Muscle of leg (tissue), 11 donors: ENCODE results near the gene TES. TPM values are rescaled to one million over a fixed set of nuclear protein-coding genes. Genes with fewer than 3 reads are reported as not detected.
A peak's percentile ranks its signal among the peaks of the same experiment; 100 is the strongest.

ENCODE experiments used
- DNase-seq: peaks from one replicate; pipeline ENCODE4 v3.0.0; 2013
- H3K27ac ChIP-seq: one replicate; pipeline ENCODE4 v1.5.1; 2013; ENCODE audit warnings: mild to moderate bottlenecking, low read length, control low read depth
- H3K27me3 ChIP-seq: one replicate; pipeline ENCODE4 v1.6.1; 2013; ENCODE audit warnings: low read length; ENCODE audit not compliant: control insufficient read depth, insufficient read depth
- H3K36me3 ChIP-seq: one replicate; pipeline ENCODE4 v1.6.1; 2013; ENCODE audit warnings: low read length; ENCODE audit not compliant: control insufficient read depth, insufficient read depth
- H3K4me1 ChIP-seq: one replicate; pipeline ENCODE4 v1.6.1; 2013; ENCODE audit warnings: low read length; ENCODE audit not compliant: control insufficient read depth, insufficient read depth
- H3K4me3 ChIP-seq: one replicate; pipeline ENCODE4 v1.5.1; 2013; ENCODE audit warnings: low read length, control low read depth
- H3K9me3 ChIP-seq: replicated peaks from 2 replicates; pipeline ENCODE4 v1.6.1; 2013; ENCODE audit warnings: low read depth, low read length; ENCODE audit not compliant: control insufficient read depth
- WGBS: methylation state at CpG from one replicate; pipeline ENCODE4 v1.1.5; 2013; ENCODE audit warnings: missing lambda C conversion rate; ENCODE audit not compliant: insufficient coverage; 5-methylcytosine and 5-hydroxymethylcytosine counted together
- polyA plus RNA-seq, 8 donors: library from polyadenylated mRNA; unstranded; fragments of 120-200 nt; gene quantifications; one replicate each; pipeline versions ENCODE4 v1.2.1 to v1.2.3, GENCODE V29; 2013; ENCODE audit warnings: inconsistent platforms in 1 of 8, low replicate concordance in 1 of 8; ENCODE audit not compliant: insufficient read length in 8 of 8, insufficient read depth in 1 of 8
- total RNA-seq: library from RNA; stranded (reverse); fragments of 120-200 nt; gene quantifications from one replicate; pipeline ENCODE4 v1.2.4, GENCODE V29; 2013

Gene TES
- total and polyA plus RNA-seq, 9 donors = 15.6 to 36.7 (median 22.2) TPM

- no peak for DNase-seq
- no CpG with 5 or more reads among the region's 4 CpGs for WGBS
- Histone ChIP-seq H3K27ac (no peak overlapping the region), H3K4me1 (peaks cover 11% of the 10 kb centered on the region), H3K9me3 (no peaks in the 10 kb centered on the region), H3K4me3 (no peak overlapping the region), H3K36me3 (no peaks in the 10 kb centered on the region), H3K27me3 (no peaks in the 10 kb centered on the region)
Observed at GRCh38 chr7:116273283-116273917, 63.1 kb downstream of the TES start.

DNA sequence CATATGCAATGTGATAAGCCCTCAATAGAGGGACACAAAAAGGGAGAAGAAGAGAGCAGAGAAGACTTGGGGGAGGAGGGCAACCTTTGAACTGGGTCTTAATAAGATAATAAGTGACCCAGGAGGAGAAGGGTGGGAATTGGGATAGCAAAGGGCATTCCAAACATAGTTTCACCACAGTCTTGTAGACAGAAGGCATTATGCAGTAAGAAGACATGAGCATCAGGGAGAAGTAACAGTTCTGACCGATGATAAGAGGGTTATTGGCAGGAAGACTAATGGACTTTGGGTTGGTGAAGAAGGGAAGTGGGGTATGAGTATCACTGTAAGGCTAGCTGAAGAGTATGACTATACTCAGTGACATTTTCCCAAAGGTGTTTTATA lies 63.6 kb downstream of the TES start:
- Histone ChIP-seq H3K9me3 (no peaks in the 10 kb centered on the region), H3K4me3 (no peak overlapping the region), H3K27me3 (no peaks in the 10 kb centered on the region), H3K36me3 (no peaks in the 10 kb centered on the region), H3K4me1 (peaks cover 11% of the 10 kb centered on the region), H3K27ac (no peak overlapping the region)
- DNase-seq = no peak
- WGBS = 88% methylated on average over 1 of the region's 1 CpG

GRCh38 chr7:116277070-116277469 lies 66.7 kb downstream of the TES start:
- H3K27ac ChIP-seq = peak overlapping the region; percentile 6
- DNase-seq = peak; percentile 28
- no peak overlapping the region for H3K4me3 ChIP-seq
- no peaks in the 10 kb centered on the region for H3K27me3 ChIP-seq
- H3K4me1 ChIP-seq = peaks cover 3% of the 10 kb centered on the region
- no peaks in the 10 kb centered on the region for H3K9me3 ChIP-seq
- no peaks in the 10 kb centered on the region for H3K36me3 ChIP-seq

DNA sequence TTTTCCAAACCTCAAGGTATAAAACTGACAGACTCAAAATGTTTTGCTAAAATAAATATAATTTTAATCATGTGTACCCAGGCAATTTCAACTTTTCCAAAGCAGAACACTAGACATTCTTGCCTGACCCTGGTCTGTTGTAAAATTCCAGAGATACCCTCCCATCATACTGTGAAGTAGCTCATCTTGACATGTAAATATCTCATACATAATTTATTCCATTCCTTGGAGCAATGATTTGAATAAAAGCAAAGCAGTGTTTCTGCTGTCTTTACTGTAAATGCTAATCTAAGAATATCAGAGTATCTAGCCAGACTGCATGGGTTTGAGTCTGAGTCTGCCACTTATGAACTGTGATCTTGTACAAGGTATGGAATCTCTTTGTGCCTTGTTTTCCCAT lies 68.9 kb downstream of the TES start:
- Histone ChIP-seq H3K27ac (no peak overlapping the region), H3K27me3 (no peaks in the 10 kb centered on the region), H3K4me3 (no peak overlapping the region), H3K9me3 (no peaks in the 10 kb centered on the region), H3K4me1 (no peaks in the 10 kb centered on the region), H3K36me3 (no peaks in the 10 kb centered on the region)
- DNase-seq = no peak

DNA sequence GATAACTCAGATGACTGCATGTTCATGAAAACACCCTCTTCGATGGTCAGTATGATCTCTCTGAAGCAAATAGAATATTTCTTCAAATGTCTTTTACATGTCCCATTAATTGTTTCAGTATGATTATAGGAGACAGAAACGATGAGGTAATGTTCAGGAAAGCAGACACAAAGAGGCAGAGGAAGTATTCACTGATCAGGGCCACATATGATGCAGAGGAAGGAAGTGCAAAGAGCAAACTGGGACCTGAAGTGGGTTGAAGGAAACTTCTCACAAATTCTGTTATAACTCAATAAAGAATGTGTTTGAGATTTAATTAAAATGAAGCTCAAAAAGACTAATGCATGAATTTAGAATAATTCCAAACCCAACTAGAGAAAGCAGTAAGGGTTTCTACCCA lies 70.5 kb downstream of the TES start:
- no CpG with 5 or more reads among the region's 2 CpGs for WGBS
- H3K9me3 ChIP-seq = no peaks in the 10 kb centered on the region
- no peak for DNase-seq
- H3K4me3 ChIP-seq = no peak overlapping the region
- no peaks in the 10 kb centered on the region for H3K4me1 ChIP-seq
- no peak overlapping the region for H3K27ac ChIP-seq
- no peaks in the 10 kb centered on the region for H3K27me3 ChIP-seq
- no peaks in the 10 kb centered on the region for H3K36me3 ChIP-seq

- no peaks in the 10 kb centered on the region for H3K9me3 ChIP-seq
- no peaks in the 10 kb centered on the region for H3K36me3 ChIP-seq
- 67% methylated on average over 1 of the region's 3 CpGs for WGBS
Observed at GRCh38 chr7:116283595-116284204, 73.4 kb downstream of the TES start.

GRCh38 chr7:116284390-116284789 lies 74.1 kb downstream of the TES start:
- H3K27ac ChIP-seq = no peak overlapping the region

More at GRCh38 chr7:116283595-116284204, 73.4 kb downstream of the TES start:
- no peak overlapping the region for H3K4me3 ChIP-seq
- no peaks in the 10 kb centered on the region for H3K27me3 ChIP-seq
- no peak overlapping the region for H3K27ac ChIP-seq
- DNase-seq = no peak
- no peaks in the 10 kb centered on the region for H3K4me1 ChIP-seq

GRCh38 chr7:116285252-116285651 lies 74.9 kb downstream of the TES start:
- H3K27ac ChIP-seq = no peak overlapping the region
- no CpG with 5 or more reads among the region's 1 CpG for WGBS
- H3K4me1 ChIP-seq = no peaks in the 10 kb centered on the region
- no peak for DNase-seq
- H3K4me3 ChIP-seq = no peak overlapping the region
- no peaks in the 10 kb centered on the region for H3K27me3 ChIP-seq
- H3K9me3 ChIP-seq = no peaks in the 10 kb centered on the region
- no peaks in the 10 kb centered on the region for H3K36me3 ChIP-seq

More at GRCh38 chr7:116284390-116284789, 74.1 kb downstream of the TES start:
- DNase-seq = no peak
- Histone ChIP-seq H3K4me1 (no peaks in the 10 kb centered on the region), H3K4me3 (no peak overlapping the region), H3K9me3 (no peaks in the 10 kb centered on the region), H3K36me3 (no peaks in the 10 kb centered on the region), H3K27me3 (no peaks in the 10 kb centered on the region)
- WGBS = no CpG with 5 or more reads among the region's 3 CpGs

DNA sequence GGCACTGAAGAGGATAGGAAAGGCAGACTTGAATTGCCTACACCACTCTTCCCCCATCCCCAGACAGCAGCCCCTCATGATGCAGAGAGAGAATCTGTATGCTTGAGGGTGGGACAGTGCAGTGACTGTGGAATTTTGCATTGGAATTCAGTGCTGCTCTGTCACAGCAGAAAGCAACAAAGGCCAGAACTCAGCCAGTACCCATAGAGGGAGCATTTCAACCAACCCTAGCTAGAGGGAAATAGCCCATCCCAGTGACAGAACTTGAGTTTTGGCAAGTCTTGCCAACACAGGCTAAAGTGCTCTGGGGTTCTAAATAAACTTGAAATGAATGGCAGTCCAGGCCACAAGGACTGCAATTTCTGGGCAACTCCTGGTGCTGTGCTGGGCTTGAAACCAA lies 80.4 kb downstream of the TES start:
- Histone ChIP-seq H3K9me3 (no peaks in the 10 kb centered on the region), H3K36me3 (no peaks in the 10 kb centered on the region), H3K27ac (no peak overlapping the region), H3K4me1 (no peaks in the 10 kb centered on the region), H3K4me3 (no peak overlapping the region), H3K27me3 (no peaks in the 10 kb centered on the region)
- DNase-seq = no peak

- Histone ChIP-seq H3K27me3 (no peaks in the 10 kb centered on the region), H3K36me3 (no peaks in the 10 kb centered on the region), H3K27ac (no peak overlapping the region), H3K4me3 (no peak overlapping the region), H3K9me3 (no peaks in the 10 kb centered on the region), H3K4me1 (no peaks in the 10 kb centered on the region)
- DNase-seq = no peak
- no CpG with 5 or more reads among the region's 1 CpG for WGBS
Observed at GRCh38 chr7:116291937-116292336, 81.6 kb downstream of the TES start.

GRCh38 chr7:116292381-116292780 lies 82.0 kb downstream of the TES start:
- WGBS = no CpG with 5 or more reads among the region's 1 CpG
- H3K9me3 ChIP-seq = no peaks in the 10 kb centered on the region
- no peaks in the 10 kb centered on the region for H3K4me1 ChIP-seq
- H3K4me3 ChIP-seq = no peak overlapping the region
- no peaks in the 10 kb centered on the region for H3K27me3 ChIP-seq
- no peaks in the 10 kb centered on the region for H3K36me3 ChIP-seq
- H3K27ac ChIP-seq = no peak overlapping the region
- DNase-seq = no peak
